Breast epithelium (tissue), 4 donors: ENCODE measurements around the gene CACNA2D3. TPM values are rescaled to one million over a fixed set of nuclear protein-coding genes. Genes with fewer than 3 reads are reported as not detected.

Experiments
- DNase-seq, 2 donors: peaks; one replicate each; pipeline ENCODE4 v3.0.0-alpha.2; 2019; ENCODE audit warnings: low spot score in 2 of 2
- H3K27ac ChIP-seq, 2 donors: fragments of 200-600 bp; sonication (generic) in 1 of 2; one replicate each; pipeline ENCODE4 v1.5.1; 2016 to 2019; ENCODE audit warnings: mild to moderate bottlenecking in 1 of 2
- H3K27me3 ChIP-seq, 2 donors: fragments of 200-600 bp; sonication (generic) in 1 of 2; one replicate each; pipeline versions ENCODE4 v1.5.1 to v1.6.0; 2017 to 2019; ENCODE audit warnings: control low read depth in 1 of 2, mild to moderate bottlenecking in 1 of 2
- H3K36me3 ChIP-seq: fragments of 200-600 bp; one replicate; pipeline ENCODE4 v1.5.1; 2019
- H3K4me1 ChIP-seq, 2 donors: fragments of 200-600 bp; sonication (generic); one replicate each; pipeline ENCODE4 v1.5.1; 2016 to 2019; ENCODE audit warnings: control low read depth in 1 of 2
- H3K4me3 ChIP-seq, 3 donors: fragments of 200-600 bp; sonication (generic); 1 replicate in 2 of 3; 2 replicates in 1 of 3; pipeline ENCODE4 v1.5.1; 2016 to 2019; ENCODE audit warnings: mild to moderate bottlenecking in 3 of 3, moderate library complexity in 2 of 3
- H3K9me3 ChIP-seq, 2 donors: fragments of 200-600 bp; sonication (generic) in 1 of 2; one replicate each; pipeline ENCODE4 v1.5.1; 2016 to 2019; ENCODE audit warnings: control low read depth in 1 of 2
- CTCF ChIP-seq, 3 donors: fragments of 450-650 bp; IDR thresholded peaks; one replicate each; pipeline ENCODE4 v1.5.1; 2016 to 2017; ENCODE audit warnings: antibody characterized with exemption in 3 of 3, mild to moderate bottlenecking in 3 of 3, moderate library complexity in 3 of 3
- POLR2A ChIP-seq: fragments of 450-650 bp; IDR thresholded peaks from one replicate; pipeline ENCODE4 v1.6.1; 2016; ENCODE audit warnings: antibody characterized with exemption, mild to moderate bottlenecking, moderate library complexity
- POLR2AphosphoS5 ChIP-seq, 3 donors: sonication (generic); formaldehyde crosslinking; IDR thresholded peaks; one replicate each; pipeline ENCODE4 v1.6.1; 2017; ENCODE audit warnings: antibody characterized with exemption in 3 of 3
- intact Hi-C: fragments of 100-400 bp; cut with DNase I; formaldehyde crosslinking; loops from one replicate; pipeline ENCODE4 v1.15.1; 2023; ENCODE audit warnings: low total_unique reads
- total RNA-seq, 3 donors: library from RNA; depleted of rRNA; stranded (reverse); fragments of >200 nt; gene quantifications; one replicate each; pipeline ENCODE4 v1.1.0, GENCODE V29; 2016

CACNA2D3 gene
- total RNA-seq, 3 donors from 2014 or later, result 0.59 to 3.4 (median 2.3) TPM

- Histone ChIP-seq H3K27me3 (peaks cover 0 to 22% of the 10 kb centered on the region in 2 donors), H3K27ac (no peak overlapping the region), H3K4me1 (no peaks in the 10 kb centered on the region), H3K36me3 (no peaks in the 10 kb centered on the region), H3K9me3 (no peaks in the 10 kb centered on the region), H3K4me3 (no peak overlapping the region)
- no peak for TF ChIP-seq CTCF (IDR thresholded peaks at IDR 0.05)
- TF ChIP-seq POLR2A, result no peak
- no peak for TF ChIP-seq POLR2AphosphoS5 (IDR thresholded peaks at IDR 0.05)
- no peak for DNase-seq
- intact Hi-C loops, result no loop called here
Observed at GRCh38 chr3:54085936-54086335, 36.4 kb upstream of the CACNA2D3 start.

- Histone ChIP-seq H3K4me3 (no peak overlapping the region), H3K27me3 (peaks cover 0 to 22% of the 10 kb centered on the region in 2 donors)
Observed at GRCh38 chr3:54086652-54087405, 35.5 kb upstream of the CACNA2D3 start.

GRCh38 chr3:54087581-54088410, 34.6 kb upstream of the CACNA2D3 start:
- Histone ChIP-seq H3K36me3 (no peaks in the 10 kb centered on the region), H3K27me3 (peaks cover 0 to 22% of the 10 kb centered on the region in 2 donors), H3K4me3 (peak overlapping the region in 2 of 3 donors; percentile 21 to 39), H3K27ac (no peak overlapping the region), H3K4me1 (no peaks in the 10 kb centered on the region), H3K9me3 (no peaks in the 10 kb centered on the region)
- intact Hi-C loops, result no loop called here
- TF ChIP-seq POLR2AphosphoS5 (IDR thresholded peaks at IDR 0.05) (no peak), CTCF (IDR thresholded peaks at IDR 0.05) (no peak), POLR2A (no peak)
- no peak for DNase-seq

More at GRCh38 chr3:54086652-54087405, 35.5 kb upstream of the CACNA2D3 start:
- Histone ChIP-seq H3K36me3 (no peaks in the 10 kb centered on the region), H3K27ac (no peak overlapping the region), H3K4me1 (no peaks in the 10 kb centered on the region), H3K9me3 (no peaks in the 10 kb centered on the region)
- DNase-seq, result no peak
- intact Hi-C loops, result no loop called here
- TF ChIP-seq POLR2AphosphoS5 (IDR thresholded peaks at IDR 0.05) (no peak), CTCF (IDR thresholded peaks at IDR 0.05) (no peak), POLR2A (no peak)

- DNase-seq, result no peak
- H3K9me3 ChIP-seq, result no peaks in the 10 kb centered on the region
- H3K4me1 ChIP-seq, result no peaks in the 10 kb centered on the region
- no peak overlapping the region for H3K4me3 ChIP-seq
- intact Hi-C loops, result no loop called here
- peaks cover 0 to 4% of the 10 kb centered on the region in 2 donors for H3K27me3 ChIP-seq
- H3K36me3 ChIP-seq, result no peaks in the 10 kb centered on the region
- no peak overlapping the region for H3K27ac ChIP-seq
- TF ChIP-seq POLR2AphosphoS5 (IDR thresholded peaks at IDR 0.05), result no peak
- TF ChIP-seq POLR2A, result no peak
- TF ChIP-seq CTCF (IDR thresholded peaks at IDR 0.05), result no peak
Observed at GRCh38 chr3:54093491-54094248, 28.7 kb upstream of the CACNA2D3 start.
